HG02938 (cell line): ENCODE measurements around the gene LINGO1.

Experiments used
- ATAC-seq: cut with Tn5 transposase; IDR thresholded peaks from one replicate; pipeline ENCODE4 v1.9.1; 2021; ENCODE audit warnings: mild to moderate bottlenecking, moderate library complexity; ENCODE audit not compliant: unreplicated experiment

LINGO1 gene

DNA sequence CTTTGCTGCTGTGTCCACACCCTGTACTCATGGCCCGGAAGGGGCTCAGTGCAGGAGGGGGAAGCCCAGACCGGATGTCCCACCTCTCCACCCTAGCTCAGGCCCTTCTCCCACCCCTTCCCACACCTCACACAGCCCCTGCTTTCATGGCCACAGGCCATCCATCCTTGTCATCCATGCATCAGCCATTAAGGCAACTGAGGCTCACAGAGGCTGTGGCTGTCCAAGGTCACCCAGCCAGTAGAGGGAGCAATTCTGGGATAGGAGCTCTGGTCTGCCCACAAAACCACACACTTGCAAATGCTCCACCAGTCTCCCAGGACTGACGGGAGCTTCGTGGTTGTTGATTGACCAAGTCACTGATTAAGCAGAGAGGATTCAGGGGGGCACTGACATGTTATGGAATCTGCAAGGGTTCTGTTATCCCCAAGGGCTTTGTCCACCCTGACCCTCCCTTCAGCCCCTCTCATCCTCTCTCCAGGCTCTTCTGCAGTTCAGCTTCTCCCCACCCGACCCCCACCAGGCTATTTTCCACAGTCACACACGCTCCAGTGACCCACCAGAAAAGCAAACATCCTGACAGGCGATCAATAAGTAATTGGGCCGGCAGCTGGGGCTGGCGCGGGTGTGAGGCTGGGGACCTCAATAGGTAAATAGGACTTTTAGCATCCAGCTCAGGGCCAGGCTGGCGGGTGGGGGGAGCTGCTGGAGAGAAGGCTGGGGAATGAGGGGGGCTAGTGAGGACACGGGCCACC lies 15.1 kb downstream of the LINGO1 start:
- no peak for ATAC-seq

DNA sequence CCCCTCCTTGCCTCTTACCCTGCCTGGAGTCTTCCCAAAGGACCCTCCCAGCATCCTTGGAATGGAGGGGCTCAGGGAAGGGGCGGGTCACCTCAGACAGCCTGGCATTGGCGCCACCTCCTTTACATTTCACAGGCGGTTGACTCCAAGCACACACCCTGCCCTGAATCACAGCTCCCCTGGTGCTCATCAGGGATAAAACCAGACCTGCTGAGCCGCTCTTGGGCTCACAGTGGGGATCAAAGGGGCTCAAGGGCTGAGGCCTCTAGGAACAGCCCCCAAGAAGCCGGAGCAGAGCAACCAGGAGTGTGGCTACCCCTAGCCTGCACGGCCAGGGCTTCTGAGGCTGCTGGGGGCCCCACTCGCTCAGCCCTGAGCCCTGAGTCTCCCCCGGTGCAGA lies 16.6 kb downstream of the LINGO1 start:
- ATAC-seq = no peak

DNA sequence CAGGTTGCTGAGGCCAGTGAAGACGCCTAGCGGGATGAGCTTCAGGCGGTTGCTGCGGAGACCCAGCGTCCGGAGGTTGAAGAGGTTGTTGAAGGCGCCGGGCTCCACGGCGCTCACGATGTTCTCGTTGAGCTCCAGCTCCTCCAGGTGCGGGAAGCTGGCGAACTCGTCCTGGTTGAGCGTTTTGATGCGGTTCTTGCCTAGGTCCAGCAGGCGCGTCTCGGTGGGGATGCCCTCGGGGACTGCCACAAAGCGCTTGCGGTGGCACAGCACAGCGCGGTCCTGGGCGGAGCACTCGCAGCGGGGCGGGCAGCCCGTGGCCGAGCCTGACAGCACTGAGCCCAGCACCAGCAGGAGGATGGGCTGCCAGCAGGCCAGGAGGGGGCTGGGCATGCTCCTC lies 17.2 kb downstream of the LINGO1 start:
- ATAC-seq = no peak

DNA sequence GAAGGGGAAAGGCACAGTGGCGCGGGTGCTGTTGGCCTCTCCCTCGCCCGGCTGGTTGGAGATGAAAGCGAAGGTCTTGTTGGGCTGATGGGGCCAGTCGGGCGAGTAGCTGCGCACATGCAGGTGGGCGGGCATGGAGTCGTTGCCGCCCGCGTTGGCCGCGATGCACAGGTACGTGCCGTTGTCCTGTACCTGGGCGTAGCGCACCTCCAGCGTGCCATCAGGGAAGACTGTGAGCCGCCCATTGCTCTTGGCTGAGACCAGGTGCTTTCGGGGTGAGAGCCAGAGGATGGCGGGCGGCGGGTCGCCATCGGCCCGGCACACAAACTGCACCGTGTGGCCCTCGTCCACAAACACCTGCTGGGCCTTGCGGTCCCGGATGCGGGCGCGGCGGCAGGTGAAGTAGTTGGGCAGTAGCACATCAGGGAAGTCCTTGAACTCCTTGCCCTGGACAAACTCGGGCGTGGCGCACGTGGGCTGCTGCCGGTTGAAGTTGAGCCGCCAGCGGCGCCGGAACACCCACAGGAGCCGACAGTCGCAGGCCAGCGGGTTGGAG lies 18.4 kb downstream of the LINGO1 start:
- no peak for ATAC-seq

DNA sequence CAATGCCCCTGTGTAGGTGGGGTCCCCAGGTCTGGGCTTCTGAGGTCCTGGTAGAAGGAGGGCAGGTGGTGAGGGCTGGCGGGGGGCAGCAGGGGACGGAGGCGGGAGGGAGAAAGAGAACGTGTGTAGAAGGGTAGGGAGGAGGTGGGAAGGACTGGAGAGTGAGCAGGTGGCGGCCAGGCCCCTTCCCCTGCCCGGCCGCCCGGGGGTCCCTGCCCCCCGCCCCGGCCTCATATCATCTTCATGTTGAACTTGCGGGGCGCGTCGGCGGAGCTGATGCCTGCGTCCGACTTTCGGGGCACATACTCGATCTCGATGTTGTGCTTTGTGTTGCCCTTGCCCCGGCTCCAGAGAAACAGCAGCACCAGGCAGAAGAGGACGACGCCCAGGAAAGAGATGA lies 18.9 kb downstream of the LINGO1 start:
- ATAC-seq = no peak

DNA sequence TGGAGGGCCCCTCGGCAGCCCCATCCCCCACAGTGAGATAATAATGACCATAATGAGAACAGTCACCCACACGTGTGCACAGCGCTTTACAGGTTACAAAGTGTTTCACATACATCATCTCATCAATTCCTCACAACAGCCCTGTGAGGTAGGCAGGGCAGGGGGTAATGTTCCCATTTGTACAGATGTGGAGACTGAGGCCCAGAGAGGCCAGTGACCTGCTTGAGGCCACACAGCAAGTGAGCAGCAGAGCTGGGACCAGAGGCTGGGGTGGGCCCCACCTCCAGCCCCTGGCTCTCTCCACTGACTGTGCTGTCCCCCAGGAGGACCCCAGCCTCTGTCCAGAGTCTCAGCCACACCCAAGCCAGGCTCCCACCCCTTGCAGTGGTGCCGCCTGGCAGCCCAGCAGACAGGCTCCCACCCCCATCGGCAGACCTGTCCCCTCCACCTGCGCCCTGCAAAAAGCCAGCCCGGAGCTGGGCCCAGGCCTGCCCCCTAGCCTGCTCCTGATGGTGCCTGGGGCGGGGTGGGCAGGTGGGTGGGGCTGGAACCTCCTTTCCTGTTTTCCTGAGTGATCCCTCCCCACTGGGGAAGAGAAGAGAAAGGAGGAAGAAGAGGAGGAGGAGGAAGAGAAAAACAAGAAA lies 19.6 kb downstream of the LINGO1 start:
- no peak for ATAC-seq

DNA sequence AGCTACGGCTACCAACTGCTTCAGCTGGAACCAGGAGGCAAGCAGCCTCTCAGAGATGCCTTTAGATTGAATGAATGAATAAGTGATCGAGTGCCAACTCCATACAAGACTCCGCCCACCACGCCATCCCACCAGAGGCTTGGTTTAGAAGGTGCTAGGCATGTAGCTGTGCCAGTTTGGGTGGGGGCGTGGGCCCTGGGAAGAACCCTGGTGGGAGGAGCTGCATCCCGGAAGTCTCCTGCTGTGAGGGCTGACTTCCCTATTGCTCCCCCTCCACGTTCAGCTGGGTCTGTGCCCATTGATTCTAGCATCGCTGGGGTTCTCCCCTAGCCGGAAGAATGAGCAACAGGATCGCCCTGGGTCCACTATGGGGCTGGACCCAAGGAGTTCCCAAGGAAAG lies 20.9 kb downstream of the LINGO1 start:
- ATAC-seq = no peak

DNA sequence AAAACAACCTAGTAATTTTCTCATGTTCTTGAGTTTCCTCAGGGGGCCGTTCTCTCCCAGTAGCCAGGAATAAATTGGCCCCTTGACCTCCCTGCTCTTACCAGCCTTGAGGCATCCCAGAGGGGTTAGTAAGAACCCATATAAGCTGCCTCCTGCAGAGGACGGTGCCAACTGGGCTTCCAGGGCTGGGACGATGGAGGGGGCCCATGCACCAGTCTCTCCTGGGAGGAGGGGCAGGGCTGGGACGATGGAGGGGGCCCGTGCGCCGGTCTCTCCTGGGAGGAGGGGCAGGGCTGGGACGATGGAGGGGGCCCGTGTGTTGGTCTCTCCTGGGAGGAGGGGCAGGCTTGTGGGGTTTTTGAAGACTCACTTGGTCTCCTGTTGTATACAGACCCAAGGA lies 22.0 kb downstream of the LINGO1 start:
- ATAC-seq = no peak

DNA sequence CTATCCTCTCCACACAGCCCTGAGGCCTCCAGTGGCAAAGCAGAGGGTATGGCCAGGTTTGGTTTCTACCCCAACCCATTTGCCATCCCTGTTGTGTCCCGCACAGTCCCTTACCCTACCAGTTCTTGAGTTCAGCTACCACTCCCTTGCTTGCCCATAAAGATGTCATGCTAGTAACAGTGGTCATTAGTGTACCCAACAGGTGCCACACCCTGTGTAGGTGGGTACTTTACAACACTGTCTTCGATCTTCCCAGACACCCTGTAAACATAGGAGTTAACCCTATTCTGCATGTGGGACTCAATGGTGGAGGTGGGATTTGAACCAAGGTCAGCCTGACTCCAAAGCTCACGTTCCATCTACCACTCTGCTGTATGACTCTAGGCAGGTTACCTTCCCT lies 23.2 kb downstream of the LINGO1 start:
- no peak for ATAC-seq

DNA sequence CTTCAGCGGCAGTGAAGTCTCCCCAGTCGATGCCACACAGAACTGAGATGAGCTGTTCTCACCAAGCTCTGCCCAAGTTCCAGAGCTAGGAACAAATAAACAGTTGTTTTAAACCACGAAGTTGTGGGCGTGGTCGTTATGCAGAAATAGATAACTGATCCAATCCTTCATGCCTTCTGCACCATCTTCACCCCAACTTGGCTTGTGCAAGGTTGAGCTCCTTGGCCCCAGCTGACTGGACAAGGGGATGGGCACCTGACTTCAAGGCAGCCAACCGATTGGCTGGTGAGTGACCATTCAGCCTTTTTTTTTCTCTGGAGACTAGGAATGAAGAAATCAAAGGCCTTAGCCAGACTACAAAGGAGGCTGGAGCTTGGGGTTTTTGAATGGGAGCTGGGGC lies 23.9 kb downstream of the LINGO1 start:
- ATAC-seq = no peak

DNA sequence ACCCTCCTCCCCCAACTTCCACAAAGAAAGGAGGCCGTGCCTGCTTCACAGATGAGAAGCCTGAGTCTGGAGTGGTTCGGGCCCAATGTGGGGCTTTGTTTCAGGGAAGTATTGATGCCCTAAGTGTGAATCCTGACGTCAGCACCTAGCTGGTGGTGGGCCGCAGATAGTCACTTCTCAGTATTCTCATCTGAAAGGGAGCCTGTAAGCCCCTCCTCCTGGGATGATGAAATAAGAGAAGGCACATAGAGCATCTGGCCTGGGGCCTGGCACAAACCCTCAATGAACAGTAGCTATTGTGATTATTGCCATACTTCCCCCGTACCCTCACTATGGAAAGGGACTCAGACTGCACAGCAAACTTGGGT lies 24.8 kb downstream of the LINGO1 start:
- no peak for ATAC-seq

DNA sequence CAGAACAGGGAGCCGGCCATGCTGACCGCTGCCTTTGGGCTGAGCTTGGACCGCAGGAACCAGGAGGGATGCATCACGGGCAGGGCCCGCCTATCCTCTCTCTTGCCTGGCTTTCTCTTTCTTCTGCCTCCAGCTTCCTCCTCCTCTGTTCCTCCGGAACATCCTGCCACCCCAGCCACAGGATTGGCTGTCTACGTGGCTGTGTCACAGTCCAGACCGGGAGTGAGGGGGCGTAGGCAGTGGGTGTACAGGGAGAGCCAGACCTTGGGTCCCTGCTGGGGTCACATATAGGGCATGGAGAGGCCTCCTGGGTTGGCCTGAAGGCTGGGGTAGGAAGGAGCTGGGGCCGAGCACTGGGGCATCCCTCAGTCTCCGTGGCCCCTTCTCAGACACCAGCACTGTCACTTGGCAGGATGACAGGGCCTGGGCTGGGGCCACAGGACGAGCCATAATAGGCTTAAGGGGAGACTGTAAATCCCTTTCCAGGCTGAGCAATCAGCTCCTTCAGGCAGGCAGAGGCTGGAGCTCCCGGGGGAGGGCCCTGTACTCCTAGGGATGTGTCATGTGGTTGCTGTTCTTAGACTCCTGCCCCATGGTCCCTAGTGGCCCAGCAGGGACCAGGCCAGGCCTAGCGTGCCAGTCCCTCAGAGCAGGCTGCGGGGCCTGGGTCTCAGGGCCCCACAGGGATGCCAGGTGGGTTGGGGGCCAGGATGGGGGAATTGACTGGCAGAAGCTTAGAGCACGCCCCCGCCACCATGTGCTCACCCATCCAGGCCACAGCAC lies 25.4 kb downstream of the LINGO1 start:
- ATAC-seq = no peak

DNA sequence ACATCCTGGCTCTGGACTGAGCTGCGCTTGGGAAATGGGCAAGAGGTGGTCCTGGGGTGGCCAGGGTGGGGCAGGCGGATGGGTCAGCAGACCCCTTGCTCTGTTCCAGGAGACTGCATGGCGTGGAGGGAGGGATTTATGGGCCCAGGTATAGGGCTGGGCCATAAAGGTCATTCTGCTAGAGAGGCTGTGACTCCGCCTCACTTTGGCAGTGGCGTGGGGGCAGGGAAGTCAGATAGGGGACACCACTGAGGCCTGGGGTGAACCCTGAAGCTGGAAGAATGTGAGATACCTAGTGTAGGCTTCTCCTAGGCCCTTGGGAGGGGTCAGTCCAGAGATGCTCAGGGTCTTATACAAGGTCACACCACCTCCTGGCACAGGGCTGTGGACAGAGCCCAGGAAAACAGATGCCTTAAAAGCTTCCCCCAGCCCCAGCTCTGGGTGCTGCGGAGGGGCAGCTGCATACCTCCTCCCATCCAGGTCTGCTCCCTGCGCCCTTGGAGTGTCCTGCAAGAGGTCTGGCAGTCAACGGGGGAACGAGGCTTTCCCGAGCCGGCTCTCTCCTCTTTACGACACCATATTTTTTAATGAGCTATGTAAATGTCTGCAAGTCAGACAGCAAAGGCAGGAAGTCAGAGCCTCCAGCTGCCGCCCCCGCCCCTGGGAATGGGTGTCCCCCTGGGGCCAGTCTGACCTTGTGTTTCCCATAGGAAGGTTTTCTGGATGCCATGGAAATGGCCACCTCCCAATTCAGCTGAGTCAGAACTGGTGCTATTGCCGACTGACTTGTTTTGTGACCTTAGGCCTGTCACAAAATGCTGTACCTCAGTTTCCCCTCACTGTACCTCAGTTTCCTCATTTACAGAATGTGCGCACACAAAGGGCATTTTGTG lies 26.3 kb downstream of the LINGO1 start:
- no peak for ATAC-seq

DNA sequence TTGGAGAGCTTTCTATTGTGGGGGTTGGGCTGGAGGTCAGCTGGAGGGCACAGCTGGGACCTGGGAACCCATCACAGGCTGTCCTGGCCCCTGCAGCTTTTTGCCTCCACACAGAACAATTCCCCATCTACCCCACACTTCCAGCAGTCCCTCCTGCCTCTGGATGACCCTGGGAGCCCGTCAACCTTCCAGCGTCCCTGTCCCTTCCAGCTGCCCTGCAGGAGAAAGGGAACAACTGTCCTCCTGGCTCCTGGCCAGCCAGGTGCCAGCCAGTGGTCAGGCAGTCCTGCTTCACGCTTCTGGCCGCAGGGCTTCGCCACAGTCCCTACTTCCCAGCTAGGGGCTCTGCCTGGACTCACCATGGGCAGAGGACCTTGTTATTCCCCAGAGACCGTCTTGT lies 27.2 kb downstream of the LINGO1 start:
- ATAC-seq = no peak

DNA sequence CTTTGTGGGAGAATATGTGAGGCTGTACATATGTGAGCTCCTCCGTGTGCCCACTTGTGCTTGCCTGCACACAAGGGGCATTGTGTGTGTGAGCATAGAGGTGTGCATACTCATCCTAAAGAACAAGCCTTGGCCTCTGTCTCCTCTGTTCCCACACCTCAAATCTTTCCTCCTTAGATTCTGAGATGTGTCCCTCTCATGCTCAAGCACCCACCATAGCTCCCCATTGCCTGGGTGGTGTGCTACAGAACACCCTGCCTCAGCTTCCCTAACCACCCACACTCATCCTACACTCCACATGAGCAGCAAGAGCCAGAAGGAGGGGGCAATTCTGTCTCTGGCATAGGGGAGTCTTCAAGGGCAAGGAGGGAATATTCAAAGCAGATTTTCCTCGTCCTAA lies 27.7 kb downstream of the LINGO1 start:
- no peak for ATAC-seq

DNA sequence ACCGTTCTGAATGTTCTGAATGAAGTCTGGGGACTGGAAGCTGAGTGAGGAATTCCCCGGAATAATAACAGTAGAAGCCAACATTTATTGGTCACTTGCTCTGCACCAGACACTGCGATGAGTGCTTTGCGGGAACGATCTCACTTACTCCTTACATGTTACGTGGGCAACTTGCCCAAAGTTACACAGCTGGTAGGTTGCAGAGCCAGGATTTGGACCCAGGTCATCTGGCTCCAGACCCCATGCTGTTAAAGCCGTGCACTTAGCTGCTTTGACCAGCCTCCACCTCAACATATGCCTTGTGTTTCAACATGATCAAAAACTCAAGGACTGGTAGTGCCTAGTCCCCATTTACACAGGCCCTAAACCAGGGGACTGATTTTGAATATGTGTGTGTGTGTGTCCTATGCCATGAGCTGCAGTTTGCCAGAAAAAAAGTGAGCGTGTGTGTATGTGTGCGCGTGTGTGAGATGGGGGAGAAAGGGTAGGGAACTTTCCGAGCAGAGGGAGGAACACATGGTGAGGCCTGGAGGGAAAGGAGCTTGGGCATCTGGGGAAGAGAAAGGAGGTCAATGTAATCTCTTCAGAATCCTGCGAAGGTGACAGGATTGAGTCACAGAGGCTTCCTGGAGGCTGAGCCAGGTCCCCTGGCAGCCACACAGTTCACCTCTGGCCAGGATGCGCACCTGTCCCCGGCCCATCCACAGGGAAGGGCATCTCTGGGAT lies 28.9 kb downstream of the LINGO1 start:
- ATAC-seq = no peak

DNA sequence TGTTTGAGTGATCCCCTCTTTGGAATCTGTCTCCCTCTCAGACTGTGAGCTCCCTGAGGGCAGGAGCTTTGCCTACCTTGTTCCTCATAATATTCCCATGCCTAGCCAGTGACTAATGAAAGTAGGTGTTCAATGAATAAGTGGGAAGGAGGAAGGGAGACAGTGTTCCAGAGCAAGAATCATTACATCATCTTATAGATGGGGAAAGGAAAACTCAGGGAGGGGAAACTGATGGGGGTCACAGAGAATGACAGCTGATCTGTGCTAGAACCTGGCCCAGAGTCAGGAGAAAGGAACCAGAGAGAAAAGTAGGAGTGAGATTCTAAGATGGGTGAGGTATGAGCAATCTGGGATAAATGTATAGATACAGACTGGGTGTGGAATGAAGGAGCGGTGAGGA lies 29.9 kb downstream of the LINGO1 start:
- no peak for ATAC-seq

DNA sequence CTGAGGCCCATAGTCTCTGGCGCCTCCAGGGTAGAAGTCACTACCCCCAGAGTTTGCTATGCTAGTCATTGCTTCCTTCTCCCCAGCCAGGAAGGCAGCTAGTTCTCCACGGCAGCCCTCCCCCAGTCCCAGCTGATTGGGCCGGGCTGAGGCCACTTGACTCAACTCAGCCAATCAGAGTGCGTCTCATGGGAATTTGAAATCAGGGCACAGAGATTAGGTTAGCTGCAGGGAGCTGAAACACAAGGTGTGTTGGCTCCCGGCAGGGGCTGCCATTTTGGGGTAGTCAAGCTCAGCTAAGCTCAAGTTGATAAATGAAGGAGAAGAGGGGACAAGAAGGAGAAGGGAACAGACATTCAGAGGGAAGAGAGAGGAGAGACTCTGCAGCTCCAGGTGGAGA lies 32.8 kb downstream of the LINGO1 start:
- no peak for ATAC-seq

DNA sequence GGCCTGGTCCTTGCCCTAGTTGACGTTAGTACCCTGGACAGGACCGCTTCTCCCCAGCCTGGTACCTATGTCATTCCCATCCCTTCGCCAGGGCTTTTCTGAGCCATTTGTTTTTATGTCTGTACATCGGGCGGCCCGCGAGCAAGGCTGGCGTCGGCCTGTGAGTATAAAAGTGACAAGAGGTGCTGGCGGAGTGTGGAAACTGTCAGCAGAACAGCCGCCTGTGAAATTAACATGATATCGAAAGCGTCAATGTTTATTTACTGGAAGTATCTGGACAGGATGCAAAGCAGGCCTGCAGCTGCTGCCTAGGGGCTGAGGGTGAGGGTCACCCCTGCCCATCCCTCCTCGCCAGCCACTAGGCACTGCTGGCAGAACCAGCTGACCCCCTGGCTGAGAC lies 33.4 kb downstream of the LINGO1 start:
- no peak for ATAC-seq

DNA sequence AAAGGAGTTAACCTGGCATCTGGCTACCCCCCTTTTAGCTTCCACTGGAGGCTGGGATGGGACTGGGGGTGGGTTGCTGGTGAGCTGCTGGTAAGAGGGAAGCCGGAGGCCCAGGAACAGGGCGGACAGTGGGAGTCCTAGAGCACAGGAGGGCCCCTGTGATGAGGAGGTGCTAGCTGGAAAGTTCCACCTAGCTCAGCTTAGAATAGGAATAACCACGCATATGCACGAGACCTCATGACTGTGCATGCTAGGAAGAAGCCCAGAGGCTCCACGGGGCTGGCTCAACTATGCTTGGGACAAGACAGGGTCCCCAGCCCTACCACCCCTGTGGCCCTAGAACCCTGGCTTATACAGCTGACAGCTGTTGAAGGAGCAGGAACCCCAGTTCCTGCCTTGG lies 34.1 kb downstream of the LINGO1 start:
- no peak for ATAC-seq
